Activated T-cell treated with anti-CD3 and anti-CD28 coated beads, Interleukin-2, amount 50 U/mL, for 24 hours (primary cell): ENCODE data around the gene RFX2.

Source experiments
- DNase-seq: peaks from one replicate; pipeline ENCODE4 v3.0.0-alpha.2; 2020
- H3K27ac Mint-ChIP-seq: 2 replicates; pipeline ENCODE4 v1.8.0; 2020; ENCODE audit warnings: mild to moderate bottlenecking, mixed read lengths
- H3K27me3 Mint-ChIP-seq: 2 replicates; pipeline ENCODE4 v1.8.0; 2020; ENCODE audit warnings: mixed read lengths
- H3K36me3 Mint-ChIP-seq: 2 replicates; pipeline ENCODE4 v1.8.0; 2020; ENCODE audit warnings: low read depth, mixed read lengths
- H3K4me1 Mint-ChIP-seq: 2 replicates; pipeline ENCODE4 v1.8.0; 2020; ENCODE audit warnings: low read depth, mixed read lengths
- H3K4me3 Mint-ChIP-seq: 2 replicates; pipeline ENCODE4 v1.8.0; 2020; ENCODE audit warnings: mild to moderate bottlenecking, moderate library complexity, mixed read lengths
- H3K9me3 Mint-ChIP-seq: 2 replicates; pipeline ENCODE4 v1.8.0; 2020; ENCODE audit warnings: mixed read lengths

Gene RFX2

DNA sequence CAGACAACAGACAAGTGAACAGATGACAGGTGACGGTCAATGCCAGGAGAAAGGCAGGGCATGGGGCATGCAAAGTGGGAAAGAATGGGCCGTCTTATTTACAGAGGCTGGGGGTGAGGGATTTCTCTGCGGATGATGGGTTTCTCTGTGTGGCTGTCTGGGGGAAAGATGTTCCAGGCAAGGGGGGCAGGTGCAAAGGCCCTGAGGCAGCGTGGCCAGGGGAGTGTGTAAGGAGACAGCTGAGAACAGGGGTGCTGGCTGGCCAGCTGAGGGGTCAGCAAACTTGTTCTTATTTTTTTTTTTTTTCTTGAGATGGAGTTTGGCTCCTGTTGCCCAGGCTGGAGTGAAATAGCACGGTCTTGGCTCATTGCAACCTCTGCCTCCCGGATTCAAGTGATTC lies 110.6 kb downstream of the RFX2 start:
- H3K9me3 Mint-ChIP-seq = no peaks in the 10 kb centered on the region
- H3K36me3 Mint-ChIP-seq = peaks cover 32% of the 10 kb centered on the region
- no peaks in the 10 kb centered on the region for H3K27me3 Mint-ChIP-seq
- no peak overlapping the region for H3K27ac Mint-ChIP-seq
- peaks cover 2% of the 10 kb centered on the region for H3K4me1 Mint-ChIP-seq
- DNase-seq = no peak
- no peak overlapping the region for H3K4me3 Mint-ChIP-seq

DNA sequence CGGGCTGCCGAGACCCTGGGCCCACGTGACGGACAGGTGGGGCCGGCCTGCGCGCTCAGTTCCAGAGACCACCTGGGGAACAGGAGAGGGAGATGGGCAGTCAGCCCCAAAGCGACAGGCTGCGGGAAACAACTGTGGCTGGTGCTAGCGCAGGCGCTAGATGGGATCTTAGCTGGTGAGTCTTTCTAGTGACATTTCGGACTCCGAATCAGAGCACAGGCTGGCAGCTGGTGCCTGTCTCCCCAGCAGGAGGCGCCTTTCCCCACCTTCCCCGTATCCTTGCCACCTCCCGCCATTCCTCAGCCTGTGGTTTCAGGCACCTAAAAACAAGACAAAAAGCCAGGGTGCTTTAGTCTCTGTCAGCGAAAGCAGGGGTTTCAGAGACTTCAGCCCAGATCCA lies 112.9 kb downstream of the RFX2 start:
- H3K36me3 Mint-ChIP-seq = peaks cover 33% of the 10 kb centered on the region
- H3K27me3 Mint-ChIP-seq = no peaks in the 10 kb centered on the region
- no peaks in the 10 kb centered on the region for H3K9me3 Mint-ChIP-seq
- peaks cover 2% of the 10 kb centered on the region for H3K4me1 Mint-ChIP-seq
- DNase-seq = no peak
- H3K27ac Mint-ChIP-seq = no peak overlapping the region
- no peak overlapping the region for H3K4me3 Mint-ChIP-seq

DNA sequence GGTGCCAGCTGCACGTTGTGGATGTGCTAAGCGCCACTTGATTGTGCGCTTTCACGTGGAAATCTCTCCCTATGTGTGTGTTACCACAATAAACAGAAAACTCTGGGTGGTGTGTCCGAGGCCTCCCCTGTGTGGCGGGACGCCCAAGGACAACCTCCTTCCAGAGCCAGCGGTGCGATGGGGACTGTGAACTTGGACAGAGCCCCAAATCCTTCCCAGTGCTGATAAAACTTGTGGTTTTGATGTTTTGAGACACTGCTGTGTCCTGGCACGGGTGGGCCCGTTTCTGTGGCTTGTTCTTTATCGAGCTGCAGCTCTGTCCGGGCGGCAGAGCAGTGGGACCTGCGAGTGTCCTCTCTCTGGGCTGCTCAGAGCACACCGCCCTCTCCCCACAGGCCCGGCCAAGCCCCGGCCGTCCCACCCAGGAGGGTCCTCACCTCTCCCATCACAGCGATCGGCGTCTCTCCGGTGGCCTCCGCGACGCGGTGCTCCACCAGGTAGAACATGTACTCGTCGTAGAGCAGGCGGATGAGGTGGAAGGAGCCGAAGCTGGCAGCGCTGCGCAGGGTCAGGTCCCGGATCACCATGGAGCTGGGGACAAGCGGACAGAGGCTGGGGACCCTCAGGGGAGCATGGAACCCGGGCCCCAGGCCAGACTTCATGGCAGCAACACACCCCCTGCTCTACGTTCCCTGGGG lies 113.5 kb downstream of the RFX2 start:
- Mint-ChIP-seq H3K4me3 (no peak overlapping the region), H3K4me1 (peaks cover 2% of the 10 kb centered on the region), H3K27ac (no peak overlapping the region), H3K27me3 (no peaks in the 10 kb centered on the region), H3K36me3 (peaks cover 29% of the 10 kb centered on the region), H3K9me3 (no peaks in the 10 kb centered on the region)
- DNase-seq = no peak

DNA sequence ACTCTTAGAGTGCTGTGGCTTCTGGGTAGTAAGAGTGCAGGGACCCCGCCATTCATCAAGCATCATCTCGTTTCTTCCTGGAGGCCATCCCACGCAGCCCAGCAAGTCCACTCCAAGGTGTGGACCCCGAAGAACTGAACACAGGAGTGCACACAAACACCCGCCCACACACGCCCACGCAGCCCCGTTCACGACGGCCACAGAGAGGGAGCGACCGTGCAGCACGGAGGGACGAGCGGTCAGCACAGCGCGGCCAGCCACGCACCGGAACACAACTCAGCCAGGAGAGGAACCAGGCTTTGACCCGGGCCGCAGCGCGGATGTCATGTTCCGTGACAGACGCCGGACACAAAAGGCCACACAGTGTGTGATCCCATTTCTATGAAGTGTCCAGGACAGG lies 114.2 kb downstream of the RFX2 start:
- H3K4me3 Mint-ChIP-seq = no peak overlapping the region

DNA sequence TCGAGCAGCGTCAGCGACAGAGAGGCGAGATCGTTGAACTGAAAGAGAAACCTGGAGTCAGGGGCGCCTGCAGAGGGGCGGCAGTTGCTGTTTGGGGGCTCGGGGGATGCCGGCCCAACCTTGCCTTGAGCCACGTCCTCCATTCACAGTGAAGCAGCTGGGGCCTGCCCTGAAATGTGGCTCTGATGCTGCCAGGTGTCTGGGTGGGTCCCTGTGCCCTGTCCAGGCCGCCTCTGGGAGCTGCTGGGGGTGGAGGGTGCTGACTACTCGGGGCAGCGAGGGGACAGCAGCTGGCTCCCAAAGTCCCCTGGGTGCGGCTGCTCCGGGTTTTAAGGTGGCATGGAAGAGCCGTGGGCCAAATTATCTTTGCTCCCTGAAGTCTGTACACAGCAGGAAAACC lies 114.7 kb downstream of the RFX2 start:
- peaks cover 2% of the 10 kb centered on the region for H3K4me1 Mint-ChIP-seq
- H3K9me3 Mint-ChIP-seq = no peaks in the 10 kb centered on the region
- no peak for DNase-seq
- H3K36me3 Mint-ChIP-seq = peaks cover 21% of the 10 kb centered on the region
- H3K27me3 Mint-ChIP-seq = no peaks in the 10 kb centered on the region
- H3K27ac Mint-ChIP-seq = no peak overlapping the region
- H3K4me3 Mint-ChIP-seq = no peak overlapping the region

More for the DNA sequence above, 114.2 kb downstream of the RFX2 start:
- no peak for DNase-seq
- Mint-ChIP-seq H3K36me3 (peaks cover 26% of the 10 kb centered on the region), H3K9me3 (no peaks in the 10 kb centered on the region), H3K27me3 (no peaks in the 10 kb centered on the region), H3K27ac (no peak overlapping the region), H3K4me1 (peaks cover 2% of the 10 kb centered on the region)

DNA sequence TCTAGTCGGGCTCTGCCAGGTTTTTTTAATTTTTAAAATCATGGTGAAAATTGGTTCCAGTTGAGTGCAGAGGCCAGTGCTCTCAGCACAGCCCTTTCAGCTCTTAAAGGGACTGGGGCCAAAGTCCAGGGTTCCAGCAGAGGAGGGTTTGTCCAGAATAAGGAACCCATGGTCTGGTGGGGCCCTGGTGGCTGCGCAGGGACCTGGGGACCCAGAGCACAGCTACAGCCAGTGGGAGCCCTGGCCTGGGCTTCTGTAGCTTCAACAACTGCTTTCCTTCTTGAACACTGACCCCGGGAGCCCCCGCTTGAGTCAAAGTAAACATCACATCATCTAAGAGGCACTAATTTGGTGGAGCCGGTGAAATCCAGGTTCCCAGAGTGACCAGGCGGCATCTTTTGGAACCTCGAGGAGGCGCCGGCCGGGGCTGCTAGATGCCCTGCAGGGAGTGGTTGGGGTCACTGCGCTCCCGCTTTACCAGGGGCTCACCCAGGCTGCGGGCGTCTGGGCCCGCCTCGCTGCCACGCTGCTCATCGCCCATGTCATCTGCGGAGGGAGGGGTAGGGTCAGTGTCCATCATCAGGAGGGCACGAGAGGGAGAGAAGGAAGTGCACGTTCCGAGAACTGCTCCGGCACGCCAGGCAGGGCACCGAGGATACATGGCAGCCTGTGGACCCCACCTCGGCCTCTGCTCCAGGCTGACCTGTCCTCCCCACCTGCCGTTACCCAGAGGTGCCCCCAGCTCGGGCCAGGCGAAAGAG lies 115.7 kb downstream of the RFX2 start:
- H3K4me3 Mint-ChIP-seq = no peak overlapping the region
- peaks cover 13% of the 10 kb centered on the region for H3K36me3 Mint-ChIP-seq
- H3K9me3 Mint-ChIP-seq = no peaks in the 10 kb centered on the region
- H3K27me3 Mint-ChIP-seq = no peaks in the 10 kb centered on the region
- no peak overlapping the region for H3K27ac Mint-ChIP-seq
- peaks cover 2% of the 10 kb centered on the region for H3K4me1 Mint-ChIP-seq
- no peak for DNase-seq

DNA sequence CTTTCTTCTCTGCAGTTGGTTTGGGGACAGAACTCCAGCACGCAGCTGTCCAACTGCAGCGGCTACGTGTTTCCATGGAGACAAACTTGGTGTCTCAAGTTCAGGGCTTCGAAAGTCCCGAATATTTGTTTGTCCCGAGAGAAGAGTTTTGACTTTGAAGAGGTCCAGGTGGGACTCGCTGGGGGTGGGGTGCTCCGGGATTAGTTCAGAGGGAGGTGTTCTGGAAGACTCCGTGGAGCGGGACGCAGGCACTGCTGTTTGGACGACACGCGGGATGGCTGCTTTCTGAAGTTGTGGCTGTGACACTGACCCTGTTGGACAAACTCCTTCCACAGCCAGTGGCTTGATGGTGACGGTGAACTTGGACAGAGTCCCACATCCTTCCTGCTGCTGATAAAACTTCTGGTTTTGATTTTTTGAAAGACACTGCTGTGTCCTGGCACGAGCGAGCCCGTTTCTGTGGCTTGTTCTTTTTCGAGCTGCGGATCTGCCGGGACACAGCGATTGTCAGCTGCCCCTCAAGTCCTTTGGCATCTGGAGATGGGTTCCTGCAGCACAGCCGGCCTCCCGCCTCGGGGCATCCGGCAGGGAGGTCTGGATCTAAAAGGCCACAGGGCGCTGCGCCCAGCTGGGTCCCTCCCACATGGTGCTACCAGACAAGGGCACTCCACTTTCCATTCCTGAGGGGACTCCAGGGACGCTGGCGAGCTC lies 116.5 kb downstream of the RFX2 start:
- no peak for DNase-seq
- Mint-ChIP-seq H3K27me3 (no peaks in the 10 kb centered on the region), H3K4me3 (no peak overlapping the region), H3K4me1 (peaks cover 2% of the 10 kb centered on the region), H3K27ac (no peak overlapping the region), H3K9me3 (no peaks in the 10 kb centered on the region), H3K36me3 (peaks cover 12% of the 10 kb centered on the region)

DNA sequence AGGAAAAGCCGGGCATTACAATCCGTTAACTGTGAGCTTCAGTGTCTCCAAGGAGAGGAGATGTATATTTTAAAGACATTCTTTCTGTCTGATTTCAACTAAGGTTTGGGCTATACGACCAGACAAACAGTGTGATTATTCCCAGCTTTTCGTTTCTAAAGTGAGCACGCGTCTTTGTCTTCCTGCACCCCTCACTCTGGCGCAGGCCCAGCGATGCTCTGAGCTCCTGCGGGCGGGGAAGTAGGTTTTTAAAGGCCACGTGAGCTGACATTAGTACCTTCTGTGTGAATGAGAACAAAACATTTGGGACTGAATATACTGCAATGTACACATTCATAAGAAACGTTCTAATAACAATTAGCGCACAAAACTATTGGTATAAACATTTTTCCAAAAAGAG lies 117.1 kb downstream of the RFX2 start:
- no peak for DNase-seq
- H3K9me3 Mint-ChIP-seq = no peaks in the 10 kb centered on the region
- H3K27me3 Mint-ChIP-seq = no peaks in the 10 kb centered on the region
- no peak overlapping the region for H3K27ac Mint-ChIP-seq
- H3K4me3 Mint-ChIP-seq = no peak overlapping the region
- H3K36me3 Mint-ChIP-seq = peaks cover 12% of the 10 kb centered on the region
- H3K4me1 Mint-ChIP-seq = peaks cover 4% of the 10 kb centered on the region

DNA sequence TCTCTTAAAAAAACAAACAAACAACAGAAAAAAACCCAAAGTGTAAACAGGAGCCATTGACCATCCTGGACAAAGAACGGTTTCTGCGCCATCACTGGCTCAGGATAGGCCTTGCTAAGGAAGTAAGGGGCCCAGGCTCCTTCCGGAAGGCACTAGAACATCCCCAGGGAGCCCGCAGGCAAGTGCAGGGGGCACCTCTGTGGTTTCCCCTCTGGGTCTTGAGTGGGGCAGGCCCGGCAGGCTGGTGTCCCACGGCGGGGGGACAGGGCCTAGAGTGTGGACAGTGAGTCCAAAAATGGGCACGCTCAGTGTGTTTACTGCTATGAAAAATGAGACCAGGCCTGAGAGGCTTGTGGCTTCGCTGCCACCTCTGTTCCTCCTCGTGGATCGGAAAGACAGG lies 117.5 kb downstream of the RFX2 start:
- H3K4me3 Mint-ChIP-seq = no peak overlapping the region
- no peaks in the 10 kb centered on the region for H3K27me3 Mint-ChIP-seq
- H3K36me3 Mint-ChIP-seq = peaks cover 12% of the 10 kb centered on the region
- peaks cover 5% of the 10 kb centered on the region for H3K4me1 Mint-ChIP-seq
- DNase-seq = no peak
- H3K27ac Mint-ChIP-seq = no peak overlapping the region
- H3K9me3 Mint-ChIP-seq = no peaks in the 10 kb centered on the region

DNA sequence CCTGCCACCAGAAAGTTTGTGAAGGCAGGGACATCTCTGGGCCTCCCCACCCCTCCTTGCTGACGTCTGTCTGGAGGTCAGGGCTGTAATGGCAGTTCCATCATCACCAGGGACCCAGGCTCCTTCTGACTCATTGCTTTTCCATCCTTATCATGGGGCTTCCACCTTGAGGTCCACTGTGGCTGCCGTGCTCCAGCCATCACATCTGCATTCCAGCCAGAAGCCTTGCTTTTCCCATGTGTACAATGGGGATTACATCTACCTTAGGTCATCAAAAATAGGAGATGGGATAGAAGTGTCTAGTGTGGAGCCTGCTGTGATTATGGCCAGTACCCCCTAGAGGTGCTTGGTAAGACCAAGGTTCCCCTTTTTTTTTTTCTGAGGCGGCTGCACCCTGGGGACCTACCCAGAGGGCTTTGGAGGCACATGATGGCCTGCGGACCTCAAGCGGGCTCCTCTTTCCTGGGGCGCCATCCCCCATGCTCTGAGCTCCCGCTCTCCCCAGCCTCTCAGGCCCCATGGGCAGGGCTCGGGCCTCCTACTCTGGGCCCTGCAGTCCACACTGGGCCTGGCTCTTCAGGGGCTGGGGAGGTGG lies 119.0 kb downstream of the RFX2 start:
- DNase-seq = no peak
- Mint-ChIP-seq H3K4me3 (no peak overlapping the region), H3K27ac (no peak overlapping the region), H3K4me1 (peaks cover 13% of the 10 kb centered on the region), H3K9me3 (no peaks in the 10 kb centered on the region), H3K36me3 (peaks cover 8% of the 10 kb centered on the region), H3K27me3 (no peaks in the 10 kb centered on the region)

DNA sequence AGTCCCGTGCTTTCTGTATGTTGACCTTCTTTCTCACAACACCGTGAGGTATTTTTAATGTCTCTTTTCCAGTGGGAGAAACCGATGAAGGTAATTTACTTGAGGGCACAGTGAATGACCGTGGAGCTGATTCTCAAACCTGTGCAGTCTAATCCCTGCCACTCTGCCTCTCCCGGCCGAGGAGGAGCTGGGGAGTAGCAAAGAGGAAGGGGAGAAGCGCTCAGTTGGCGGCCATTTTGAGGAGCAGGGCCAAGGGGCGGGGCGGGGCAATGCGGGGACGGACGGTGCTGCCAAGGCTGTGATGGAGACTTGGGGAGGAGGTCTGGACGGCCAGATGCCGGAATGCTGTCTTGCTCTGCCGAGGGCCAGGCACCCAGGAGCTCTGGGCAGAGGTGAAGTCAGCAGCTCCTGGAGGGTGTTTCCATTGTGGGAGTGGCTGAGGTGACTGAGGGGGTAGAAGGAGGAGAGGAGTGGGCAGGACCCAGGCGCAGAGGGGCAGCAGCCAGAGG lies 120.0 kb downstream of the RFX2 start:
- no peak overlapping the region for H3K27ac Mint-ChIP-seq

DNA sequence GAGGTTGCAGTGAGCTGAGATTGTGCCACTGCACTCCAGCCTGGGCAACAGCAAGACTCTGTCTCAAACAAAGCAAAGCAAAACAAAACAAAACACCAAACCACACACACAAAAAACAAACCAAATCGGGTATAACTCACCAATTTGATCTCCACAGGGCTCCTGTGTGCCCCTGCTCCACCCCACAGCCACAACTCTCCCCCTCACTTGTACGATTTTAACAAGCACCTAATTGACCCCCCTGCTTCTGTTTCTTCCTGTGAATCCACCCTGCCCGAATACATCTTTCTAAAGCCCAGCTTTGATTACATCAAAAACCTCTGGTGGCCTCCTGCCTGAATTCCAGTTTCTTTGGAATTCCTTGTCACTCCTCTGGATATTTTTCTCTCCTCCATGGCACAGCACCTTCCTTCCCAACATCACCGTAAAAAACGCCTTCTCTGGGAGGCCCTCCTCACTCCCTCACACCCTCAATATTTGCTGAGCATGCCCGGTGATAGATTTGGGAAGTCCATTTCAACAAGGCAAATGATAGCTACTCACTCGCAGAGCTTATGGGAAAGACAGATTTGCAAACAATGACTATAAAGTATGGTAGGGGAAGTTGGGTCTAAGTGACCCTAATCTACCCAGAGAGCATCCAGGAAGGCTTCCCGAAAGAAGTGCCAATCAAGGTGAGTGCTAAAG lies 120.8 kb downstream of the RFX2 start:
- Mint-ChIP-seq H3K4me3 (no peak overlapping the region), H3K9me3 (no peaks in the 10 kb centered on the region), H3K4me1 (peaks cover 19% of the 10 kb centered on the region), H3K27ac (no peak overlapping the region), H3K36me3 (peaks cover 6% of the 10 kb centered on the region), H3K27me3 (no peaks in the 10 kb centered on the region)
- DNase-seq = no peak

More for the DNA sequence above, 120.0 kb downstream of the RFX2 start:
- DNase-seq = no peak
- Mint-ChIP-seq H3K36me3 (peaks cover 6% of the 10 kb centered on the region), H3K9me3 (no peaks in the 10 kb centered on the region), H3K4me3 (no peak overlapping the region), H3K4me1 (peaks cover 14% of the 10 kb centered on the region), H3K27me3 (no peaks in the 10 kb centered on the region)

DNA sequence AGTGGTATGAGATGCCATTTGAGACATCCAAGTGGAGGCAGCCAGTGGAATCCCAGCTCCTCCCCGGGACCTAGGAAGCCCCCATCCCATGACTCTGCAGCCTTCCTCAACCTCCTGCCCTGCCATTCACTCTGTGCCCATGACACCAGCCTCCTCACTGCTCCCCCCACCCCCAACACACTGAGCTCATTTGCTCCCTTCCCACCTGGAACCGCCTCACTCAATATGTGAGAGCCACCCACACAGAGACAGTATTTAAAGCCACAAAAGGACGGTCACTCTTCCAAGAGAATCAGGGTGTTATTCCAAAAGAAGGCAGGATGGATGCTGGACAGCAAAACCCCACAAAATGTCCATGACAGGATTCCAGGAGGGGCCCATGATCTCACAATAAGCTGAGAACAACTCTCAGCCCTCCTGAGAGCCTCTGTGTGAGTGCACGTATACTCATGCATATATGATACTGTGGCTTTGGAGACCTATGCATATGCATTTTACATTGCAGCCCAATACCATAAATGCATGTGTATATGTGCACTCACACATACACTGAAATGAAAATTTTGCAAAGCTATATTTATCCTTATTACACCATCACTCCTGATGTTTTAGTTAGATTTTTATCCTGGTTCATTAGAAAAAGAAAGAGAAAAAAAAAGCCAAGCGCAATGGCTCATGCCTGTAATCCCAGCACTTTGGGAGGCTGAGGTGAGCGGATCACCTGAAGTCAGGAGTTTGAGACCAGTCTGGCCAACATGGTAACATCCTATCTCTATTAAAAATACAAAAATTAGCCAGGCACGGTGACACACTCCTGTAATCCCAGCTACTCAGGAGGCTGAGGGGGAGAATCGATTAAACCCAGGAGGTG lies 121.5 kb downstream of the RFX2 start:
- DNase-seq = no peak
- Mint-ChIP-seq H3K27ac (no peak overlapping the region), H3K9me3 (no peaks in the 10 kb centered on the region), H3K27me3 (no peaks in the 10 kb centered on the region), H3K4me3 (no peak overlapping the region), H3K4me1 (peaks cover 22% of the 10 kb centered on the region), H3K36me3 (peaks cover 4% of the 10 kb centered on the region)
